SK-N-MC (cell line): Measurements from ENCODE around the gene APPBP2.

Source experiments
- EZH2 ChIP-seq: fragments of 200-600 bp; sonication (generic); IDR thresholded peaks from one replicate; pipeline ENCODE4 v1.6.1; 2017; ENCODE audit warnings: antibody characterized with exemption
- FOXP2 ChIP-seq: optimal IDR thresholded peaks from 2 replicates; pipeline ENCODE3; 2011; ENCODE audit warnings: mild to moderate bottlenecking, moderate library complexity; ENCODE audit not compliant: insufficient read depth; ENCODE audit errors: extremely low read length, control extremely low read depth
- POLR2AphosphoS5 ChIP-seq: IDR thresholded peaks from 2 replicates; pipeline ENCODE4 v1.6.1; 2012; ENCODE audit warnings: mild to moderate bottlenecking, low read depth, low read length, borderline replicate concordance

DNA sequence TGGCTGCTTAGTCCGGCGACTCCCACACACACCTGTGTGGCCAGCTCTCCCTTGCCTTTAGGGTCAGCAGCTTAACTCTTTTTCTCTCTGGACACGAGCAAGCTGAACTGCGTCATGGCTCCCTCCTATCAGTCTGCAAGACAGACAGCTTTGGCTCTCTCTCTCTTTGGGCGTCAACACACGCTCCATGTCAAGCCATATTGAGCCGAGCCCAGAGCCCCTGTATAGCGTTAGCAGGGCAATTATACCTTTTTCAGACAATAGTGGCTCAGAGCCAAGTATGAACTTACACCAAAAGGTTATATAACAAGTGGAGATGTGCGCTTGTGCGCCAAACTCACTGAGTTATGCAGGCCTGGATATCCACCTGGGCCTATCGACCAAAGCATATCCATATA lies 34.8 kb upstream of the APPBP2 start:
- TF ChIP-seq POLR2AphosphoS5, result no peak
- no peak for TF ChIP-seq EZH2
- TF ChIP-seq FOXP2, result no peak
